SK-N-SH (cell line): ENCODE results near the gene SCGN.

ENCODE experiments used
- EZH2phosphoT487 ChIP-seq: fragments of 200-600 bp; sonication (generic); IDR thresholded peaks from 2 replicates; pipeline ENCODE4 v1.6.1; 2017; ENCODE audit warnings: low read depth, mixed run types, mild to moderate bottlenecking, antibody characterized with exemption, moderate library complexity, borderline replicate concordance
- GABPA ChIP-seq: IDR thresholded peaks from 2 replicates; pipeline ENCODE4 v1.4.0; 2012; ENCODE audit warnings: low read depth, mild to moderate bottlenecking
- NFIC ChIP-seq: IDR thresholded peaks from 2 replicates; pipeline ENCODE4 v1.4.0; 2012; ENCODE audit warnings: borderline replicate concordance
- POLR2AphosphoS5 ChIP-seq: IDR thresholded peaks from 2 replicates; pipeline ENCODE4 v1.6.1; 2012; ENCODE audit warnings: low read depth, low read length
- RAD21 ChIP-seq: IDR thresholded peaks from 2 replicates; pipeline ENCODE4 v1.6.1; 2012; ENCODE audit warnings: mild to moderate bottlenecking, low read length
- SMC3 ChIP-seq: IDR thresholded peaks from 2 replicates; pipeline ENCODE4 v1.6.1; 2012; ENCODE audit warnings: low read depth, low read length, improper control_type of control experiment
- TAF1 ChIP-seq: IDR thresholded peaks from 2 replicates; pipeline ENCODE4 v1.6.1; 2012; ENCODE audit warnings: low read depth, mild to moderate bottlenecking, low read length, moderate library complexity, borderline replicate concordance
- TF ChIP-seq, protein P1 (sequence below): fragments of 200-600 bp; sonication (generic); IDR thresholded peaks from 2 replicates; pipeline ENCODE4 v1.6.1; 2017; ENCODE audit warnings: antibody characterized with exemption, mild to moderate bottlenecking, moderate library complexity
- TF ChIP-seq, protein P2 (sequence below): IDR thresholded peaks from 2 replicates; pipeline ENCODE4 v1.6.1; 2012; ENCODE audit warnings: mild to moderate bottlenecking, low read depth, low read length, moderate library complexity
- TF ChIP-seq, protein P3 (sequence below): IDR thresholded peaks from 2 replicates; pipeline ENCODE4 v1.4.0; 2012; ENCODE audit warnings: low read depth, borderline replicate concordance

DNA sequence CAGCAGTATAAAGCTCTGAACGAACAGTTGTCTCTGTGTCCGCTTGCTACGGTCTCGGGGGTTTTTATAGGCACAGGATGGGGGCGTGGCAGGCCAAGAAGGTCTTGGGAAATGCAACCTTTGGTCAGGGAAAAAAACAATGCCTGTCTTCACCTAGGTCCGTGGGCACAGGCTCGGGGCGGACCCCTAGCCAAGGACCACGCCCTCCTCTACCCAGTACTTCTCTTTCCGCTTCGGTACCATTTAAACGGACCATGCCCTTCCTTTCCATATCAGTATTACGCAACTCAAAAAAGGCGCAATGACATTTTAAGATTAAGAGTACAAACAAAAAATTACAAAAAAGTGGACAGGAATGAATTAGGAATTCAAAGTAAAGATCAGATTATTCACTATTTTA, 58.3 kb downstream of the SCGN start:
- TF ChIP-seq GABPA, result no peak
- TF ChIP-seq EZH2phosphoT487, result no peak
- no peak for TF ChIP-seq NFIC
- TF ChIP-seq, protein P1, sequence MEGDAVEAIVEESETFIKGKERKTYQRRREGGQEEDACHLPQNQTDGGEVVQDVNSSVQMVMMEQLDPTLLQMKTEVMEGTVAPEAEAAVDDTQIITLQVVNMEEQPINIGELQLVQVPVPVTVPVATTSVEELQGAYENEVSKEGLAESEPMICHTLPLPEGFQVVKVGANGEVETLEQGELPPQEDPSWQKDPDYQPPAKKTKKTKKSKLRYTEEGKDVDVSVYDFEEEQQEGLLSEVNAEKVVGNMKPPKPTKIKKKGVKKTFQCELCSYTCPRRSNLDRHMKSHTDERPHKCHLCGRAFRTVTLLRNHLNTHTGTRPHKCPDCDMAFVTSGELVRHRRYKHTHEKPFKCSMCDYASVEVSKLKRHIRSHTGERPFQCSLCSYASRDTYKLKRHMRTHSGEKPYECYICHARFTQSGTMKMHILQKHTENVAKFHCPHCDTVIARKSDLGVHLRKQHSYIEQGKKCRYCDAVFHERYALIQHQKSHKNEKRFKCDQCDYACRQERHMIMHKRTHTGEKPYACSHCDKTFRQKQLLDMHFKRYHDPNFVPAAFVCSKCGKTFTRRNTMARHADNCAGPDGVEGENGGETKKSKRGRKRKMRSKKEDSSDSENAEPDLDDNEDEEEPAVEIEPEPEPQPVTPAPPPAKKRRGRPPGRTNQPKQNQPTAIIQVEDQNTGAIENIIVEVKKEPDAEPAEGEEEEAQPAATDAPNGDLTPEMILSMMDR, result no peak
- no peak for TF ChIP-seq SMC3
- TF ChIP-seq, protein P2, sequence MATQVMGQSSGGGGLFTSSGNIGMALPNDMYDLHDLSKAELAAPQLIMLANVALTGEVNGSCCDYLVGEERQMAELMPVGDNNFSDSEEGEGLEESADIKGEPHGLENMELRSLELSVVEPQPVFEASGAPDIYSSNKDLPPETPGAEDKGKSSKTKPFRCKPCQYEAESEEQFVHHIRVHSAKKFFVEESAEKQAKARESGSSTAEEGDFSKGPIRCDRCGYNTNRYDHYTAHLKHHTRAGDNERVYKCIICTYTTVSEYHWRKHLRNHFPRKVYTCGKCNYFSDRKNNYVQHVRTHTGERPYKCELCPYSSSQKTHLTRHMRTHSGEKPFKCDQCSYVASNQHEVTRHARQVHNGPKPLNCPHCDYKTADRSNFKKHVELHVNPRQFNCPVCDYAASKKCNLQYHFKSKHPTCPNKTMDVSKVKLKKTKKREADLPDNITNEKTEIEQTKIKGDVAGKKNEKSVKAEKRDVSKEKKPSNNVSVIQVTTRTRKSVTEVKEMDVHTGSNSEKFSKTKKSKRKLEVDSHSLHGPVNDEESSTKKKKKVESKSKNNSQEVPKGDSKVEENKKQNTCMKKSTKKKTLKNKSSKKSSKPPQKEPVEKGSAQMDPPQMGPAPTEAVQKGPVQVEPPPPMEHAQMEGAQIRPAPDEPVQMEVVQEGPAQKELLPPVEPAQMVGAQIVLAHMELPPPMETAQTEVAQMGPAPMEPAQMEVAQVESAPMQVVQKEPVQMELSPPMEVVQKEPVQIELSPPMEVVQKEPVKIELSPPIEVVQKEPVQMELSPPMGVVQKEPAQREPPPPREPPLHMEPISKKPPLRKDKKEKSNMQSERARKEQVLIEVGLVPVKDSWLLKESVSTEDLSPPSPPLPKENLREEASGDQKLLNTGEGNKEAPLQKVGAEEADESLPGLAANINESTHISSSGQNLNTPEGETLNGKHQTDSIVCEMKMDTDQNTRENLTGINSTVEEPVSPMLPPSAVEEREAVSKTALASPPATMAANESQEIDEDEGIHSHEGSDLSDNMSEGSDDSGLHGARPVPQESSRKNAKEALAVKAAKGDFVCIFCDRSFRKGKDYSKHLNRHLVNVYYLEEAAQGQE, result no peak
- no peak for TF ChIP-seq RAD21
- TF ChIP-seq TAF1, result no peak
- TF ChIP-seq, protein P3, sequence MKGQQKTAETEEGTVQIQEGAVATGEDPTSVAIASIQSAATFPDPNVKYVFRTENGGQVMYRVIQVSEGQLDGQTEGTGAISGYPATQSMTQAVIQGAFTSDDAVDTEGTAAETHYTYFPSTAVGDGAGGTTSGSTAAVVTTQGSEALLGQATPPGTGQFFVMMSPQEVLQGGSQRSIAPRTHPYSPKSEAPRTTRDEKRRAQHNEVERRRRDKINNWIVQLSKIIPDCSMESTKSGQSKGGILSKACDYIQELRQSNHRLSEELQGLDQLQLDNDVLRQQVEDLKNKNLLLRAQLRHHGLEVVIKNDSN, result no peak
- TF ChIP-seq POLR2AphosphoS5, result no peak
